HEK293T (cell line): ENCODE results near the gene OR2A12.

Experiments
- CTCF ChIA-PET: fragments of 350-600 bp; formaldehyde crosslinking; extraction: SDS; loops from one replicate; lab custom pipeline; 2021; ENCODE audit warnings: antibody characterized with exemption, inconsistent platforms; lab: Yijun Ruan, JAX
- POLR2A ChIA-PET: fragments of 350-600 bp; formaldehyde crosslinking; extraction: SDS; loops from one replicate; lab custom pipeline; 2020; ENCODE audit warnings: antibody characterized with exemption, inconsistent platforms; lab: Yijun Ruan, JAX
- DNase-seq: peaks from one replicate; pipeline ENCODE4 v3.0.0; 2012; ENCODE audit warnings: mixed read lengths; ENCODE audit errors: extremely low spot score
- ARNT ChIP-seq: fragments of 450-650 bp; IDR thresholded peaks from 2 replicates; pipeline ENCODE4 v1.6.1; 2017; ENCODE audit warnings: mild to moderate bottlenecking
- BHLHE40 ChIP-seq: fragments of 450-650 bp; IDR thresholded peaks from 2 replicates; pipeline ENCODE4 v1.6.1; 2016; ENCODE audit warnings: mild to moderate bottlenecking, moderate library complexity, borderline replicate concordance
- CTBP1 ChIP-seq: fragments of 450-650 bp; IDR thresholded peaks from 2 replicates; pipeline ENCODE4 v1.6.1; 2016; ENCODE audit warnings: borderline replicate concordance
- ELF4 ChIP-seq: fragments of 450-650 bp; IDR thresholded peaks from 2 replicates; pipeline ENCODE4 v1.6.1; 2017; ENCODE audit warnings: antibody characterized with exemption
- FOXA1 ChIP-seq: fragments of 450-650 bp; IDR thresholded peaks from 2 replicates; pipeline ENCODE4 v1.6.1; 2016; ENCODE audit warnings: mild to moderate bottlenecking
- FOXK2 ChIP-seq: fragments of 450-650 bp; IDR thresholded peaks from 2 replicates; pipeline ENCODE4 v1.6.1; 2016; ENCODE audit warnings: mild to moderate bottlenecking
- HDGF ChIP-seq: fragments of 450-650 bp; IDR thresholded peaks from 2 replicates; pipeline ENCODE4 v1.6.1; 2017; ENCODE audit warnings: antibody characterized with exemption, borderline replicate concordance
- L3MBTL2 ChIP-seq: fragments of 450-650 bp; conservative IDR thresholded peaks from 2 replicates; pipeline ENCODE4 v1.6.1; 2016; ENCODE audit warnings: mild to moderate bottlenecking
- LEF1 ChIP-seq: fragments of 450-650 bp; IDR thresholded peaks from 2 replicates; pipeline ENCODE4 v1.6.1; 2017; ENCODE audit warnings: mild to moderate bottlenecking, borderline replicate concordance
- NFRKB ChIP-seq: fragments of 450-650 bp; IDR thresholded peaks from 2 replicates; pipeline ENCODE4 v1.6.1; 2016; ENCODE audit warnings: mild to moderate bottlenecking, moderate library complexity
- SP1 ChIP-seq: fragments of 450-650 bp; IDR thresholded peaks from 2 replicates; pipeline ENCODE4 v1.6.1; 2017
- SUZ12 ChIP-seq: fragments of 450-650 bp; IDR thresholded peaks from 2 replicates; pipeline ENCODE4 v1.6.1; 2016; ENCODE audit warnings: mild to moderate bottlenecking
- TARDBP ChIP-seq: fragments of 450-650 bp; IDR thresholded peaks from 2 replicates; pipeline ENCODE4 v1.6.1; 2016
- ZNF384 ChIP-seq: fragments of 450-650 bp; IDR thresholded peaks from 2 replicates; pipeline ENCODE4 v1.6.1; 2016
- TF ChIP-seq, protein P1 (sequence below): fragments of 450-650 bp; IDR thresholded peaks from 2 replicates; pipeline ENCODE4 v1.6.1; 2016

The OR2A12 gene

DNA sequence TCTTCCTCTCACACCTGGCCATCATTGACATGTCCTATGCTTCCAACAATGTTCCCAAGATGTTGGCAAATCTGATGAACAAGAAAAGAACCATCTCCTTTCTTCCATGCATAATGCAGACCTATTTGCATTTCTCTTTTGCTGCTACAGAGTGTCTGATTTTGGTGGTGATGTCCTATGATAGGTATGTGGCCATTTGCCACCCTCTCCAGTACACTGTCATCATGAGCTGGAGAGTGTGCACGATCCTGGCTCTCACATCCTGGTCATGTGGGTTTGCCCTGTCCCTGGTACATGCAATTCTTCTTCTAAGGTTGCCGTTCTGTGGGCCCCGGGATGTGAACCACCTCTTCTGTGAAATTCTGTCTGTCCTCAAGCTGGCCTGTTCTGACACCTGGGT lies 56.1 kb downstream of the OR2A12 start:
- ChIA-PET CTCF (no interaction called here), POLR2A (no interaction called here)

DNA sequence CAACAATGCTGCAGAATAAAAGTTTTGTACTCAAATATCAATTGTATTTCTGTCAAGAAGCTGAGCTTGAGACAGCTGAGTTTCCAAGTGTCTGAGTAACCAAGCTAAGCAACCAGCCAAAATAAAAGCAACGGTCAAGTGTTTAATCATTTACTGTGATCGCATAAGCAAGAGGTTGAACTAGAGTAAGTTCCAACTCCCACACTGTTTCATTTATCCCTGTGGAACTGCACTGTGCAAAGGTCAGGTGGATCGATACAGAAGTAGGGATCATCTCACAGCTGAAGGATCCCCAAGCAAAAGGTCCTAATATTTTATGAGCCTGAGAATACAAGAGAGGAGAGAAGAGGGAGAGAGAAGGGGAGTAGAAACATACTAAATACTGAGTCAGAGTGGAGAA lies 58.3 kb downstream of the OR2A12 start:
- CTCF ChIA-PET: no interaction called here
- DNase-seq: no peak
- TF ChIP-seq FOXK2 (no peak), LEF1 (no peak), HDGF (no peak), ELF4 (no peak), SP1 (no peak), TARDBP (no peak), FOXA1 (no peak), SUZ12 (no peak), BHLHE40 (no peak), NFRKB (no peak), CTBP1 (no peak), L3MBTL2 (no peak), ARNT (no peak), ZNF384 (no peak)
- TF ChIP-seq, protein P1, sequence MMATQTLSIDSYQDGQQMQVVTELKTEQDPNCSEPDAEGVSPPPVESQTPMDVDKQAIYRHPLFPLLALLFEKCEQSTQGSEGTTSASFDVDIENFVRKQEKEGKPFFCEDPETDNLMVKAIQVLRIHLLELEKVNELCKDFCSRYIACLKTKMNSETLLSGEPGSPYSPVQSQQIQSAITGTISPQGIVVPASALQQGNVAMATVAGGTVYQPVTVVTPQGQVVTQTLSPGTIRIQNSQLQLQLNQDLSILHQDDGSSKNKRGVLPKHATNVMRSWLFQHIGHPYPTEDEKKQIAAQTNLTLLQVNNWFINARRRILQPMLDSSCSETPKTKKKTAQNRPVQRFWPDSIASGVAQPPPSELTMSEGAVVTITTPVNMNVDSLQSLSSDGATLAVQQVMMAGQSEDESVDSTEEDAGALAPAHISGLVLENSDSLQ: no peak
- POLR2A ChIA-PET: no interaction called here

More for the DNA sequence above, 56.1 kb downstream of the OR2A12 start:
- DNase-seq: no peak
- no peak for TF ChIP-seq ELF4
- TF ChIP-seq, protein P1: no peak
- no peak for TF ChIP-seq L3MBTL2
- no peak for TF ChIP-seq CTBP1
- no peak for TF ChIP-seq LEF1

DNA sequence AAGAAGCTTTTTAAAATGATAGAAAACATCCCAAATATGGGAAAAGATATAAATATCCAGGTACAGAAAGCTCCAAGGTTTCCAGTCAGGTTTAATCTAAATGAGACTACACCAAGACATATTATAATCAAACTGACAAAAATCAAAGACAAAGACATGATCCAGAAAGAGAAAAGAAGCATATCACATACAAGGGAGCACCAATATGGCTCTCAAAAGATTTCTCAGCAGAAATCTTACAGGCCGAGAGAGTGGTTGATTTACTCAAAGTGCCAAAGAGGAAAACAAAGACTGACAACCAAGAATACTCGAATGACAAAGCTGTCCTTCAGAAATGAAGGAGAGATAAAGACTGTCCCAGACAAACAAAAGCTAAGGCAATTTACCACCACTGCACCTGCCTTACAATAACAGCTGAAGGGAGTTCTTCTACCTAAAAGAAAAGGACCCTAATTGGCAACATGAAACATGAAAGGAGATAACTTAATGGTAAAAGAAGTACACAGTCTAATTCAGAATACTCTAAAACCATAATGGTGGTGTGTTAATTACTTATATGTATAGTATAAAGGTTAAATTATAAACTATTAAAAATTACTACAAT lies 62.2 kb downstream of the OR2A12 start:
- TF ChIP-seq BHLHE40: no peak
- CTCF ChIA-PET: interaction anchor here (0.9 kb wide), 1 partner anchor 20 kb away, joined by 4 read pairs; no protein-coding TSS in a partner anchor
- DNase-seq: no peak
- POLR2A ChIA-PET: no interaction called here
